ENCODE measurements around the gene SLC30A3. TPM values are rescaled to one million over a fixed set of nuclear protein-coding genes. Genes with fewer than 3 reads are reported as not detected.

The SLC30A3 gene
- total and polyA plus RNA-seq, 10 of the 15 experiments (the other 5 are each of a cell fraction or from before 2014, with no cell fraction given), result 0.23 TPM; not detected in 9

DNA sequence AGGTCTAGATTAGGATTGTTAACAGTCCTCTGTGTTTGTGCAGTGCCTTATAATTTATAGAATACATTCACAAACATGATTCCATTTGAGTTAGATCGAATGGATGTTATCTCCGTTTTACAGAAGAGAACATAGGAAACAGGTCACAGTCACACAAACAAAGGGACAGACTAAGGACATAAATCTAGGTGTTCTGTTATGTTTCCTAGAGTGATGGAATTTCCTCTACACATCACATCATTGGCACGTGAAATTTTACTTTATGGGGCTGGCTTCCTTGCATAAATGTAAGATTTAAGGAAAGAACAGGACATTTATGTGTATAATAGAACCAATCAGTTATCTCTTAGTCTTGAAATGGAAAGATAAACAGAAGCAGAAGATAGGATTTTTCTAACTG lies 25.8 kb upstream of the SLC30A3 start:
- Histone ChIP-seq H3K27me3 (replicated peaks in 1 of 2; ENCODE audit: control insufficient read depth in 2 of 2, insufficient read depth in 2 of 2, low read length in 1 of 2) (no peaks in the 10 kb centered on the region; a peak in 1 of 4 replicates), H3K27ac (ENCODE audit: control insufficient read depth, insufficient read depth) (no peak overlapping the region), H2AFZ (ENCODE audit: control insufficient read depth, low read depth, low read length) (no peak overlapping the region), H3K4me1 (ENCODE audit: control insufficient read depth, insufficient read depth, low read length) (no peaks in the 10 kb centered on the region), H3K9me3 (replicated peaks; ENCODE audit: control insufficient read depth, insufficient read depth, low read length) (no peaks in the 10 kb centered on the region), H3K4me3 (no peak overlapping the region), H3K79me2 (ENCODE audit: control insufficient read depth, insufficient read depth, low read length) (no peaks in the 10 kb centered on the region), H3K9ac (ENCODE audit: control insufficient read depth, insufficient read depth, low read length) (no peak overlapping the region), H3K36me3 (ENCODE audit: control insufficient read depth in 2 of 2, insufficient read depth in 2 of 2, low read length in 1 of 2) (no peaks in the 10 kb centered on the region), H4K20me1 (ENCODE audit: control insufficient read depth, insufficient read depth) (no peaks in the 10 kb centered on the region), H3K4me2 (ENCODE audit: control insufficient read depth, insufficient read depth) (no peak overlapping the region)
- POLR2A ChIA-PET, result no interaction called here
- 0% methylated on average over 3 of the region's 3 CpGs for WGBS (ENCODE audit: insufficient coverage, insufficient replicate concordance, low lambda C conversion rate, missing lambda C conversion rate)
- no TSS peak for BruUV-seq (replicated peaks)
- no peak for DNase-seq (ENCODE audit: low read depth, low spot score)
- RAD21 ChIA-PET (ENCODE audit: unreplicated experiment), result no interaction called here
- intact Hi-C loops (cut with micrococcal nuclease; ENCODE audit: unreplicated experiment) (loop anchor here (10.0 kb wide), 1 partner anchor 114 kb away; no protein-coding TSS in a partner anchor), in situ Hi-C loops (cut with MboI) (no loop called here)
- no peak for FAIRE-seq
- SMC1A ChIA-PET (ENCODE audit: uncharacterized antibody, unreplicated experiment), result interaction anchor here (1.3 kb wide), 1 partner anchor 9 kb away, joined by 3 read pairs; no protein-coding TSS in a partner anchor
- CTCF ChIA-PET, result interaction anchor here (1.2 to 4.8 kb wide), 3 partner anchors 9 to 443 kb away, joined by 4 to 27 read pairs (median 18); no protein-coding TSS in a partner anchor
- ATAC-seq, result no peak
- no peak for TF ChIP-seq ZNF274 (IDR thresholded peaks at IDR 0.05; ENCODE audit: insufficient read depth, insufficient read length)
- TF ChIP-seq, protein P1, sequence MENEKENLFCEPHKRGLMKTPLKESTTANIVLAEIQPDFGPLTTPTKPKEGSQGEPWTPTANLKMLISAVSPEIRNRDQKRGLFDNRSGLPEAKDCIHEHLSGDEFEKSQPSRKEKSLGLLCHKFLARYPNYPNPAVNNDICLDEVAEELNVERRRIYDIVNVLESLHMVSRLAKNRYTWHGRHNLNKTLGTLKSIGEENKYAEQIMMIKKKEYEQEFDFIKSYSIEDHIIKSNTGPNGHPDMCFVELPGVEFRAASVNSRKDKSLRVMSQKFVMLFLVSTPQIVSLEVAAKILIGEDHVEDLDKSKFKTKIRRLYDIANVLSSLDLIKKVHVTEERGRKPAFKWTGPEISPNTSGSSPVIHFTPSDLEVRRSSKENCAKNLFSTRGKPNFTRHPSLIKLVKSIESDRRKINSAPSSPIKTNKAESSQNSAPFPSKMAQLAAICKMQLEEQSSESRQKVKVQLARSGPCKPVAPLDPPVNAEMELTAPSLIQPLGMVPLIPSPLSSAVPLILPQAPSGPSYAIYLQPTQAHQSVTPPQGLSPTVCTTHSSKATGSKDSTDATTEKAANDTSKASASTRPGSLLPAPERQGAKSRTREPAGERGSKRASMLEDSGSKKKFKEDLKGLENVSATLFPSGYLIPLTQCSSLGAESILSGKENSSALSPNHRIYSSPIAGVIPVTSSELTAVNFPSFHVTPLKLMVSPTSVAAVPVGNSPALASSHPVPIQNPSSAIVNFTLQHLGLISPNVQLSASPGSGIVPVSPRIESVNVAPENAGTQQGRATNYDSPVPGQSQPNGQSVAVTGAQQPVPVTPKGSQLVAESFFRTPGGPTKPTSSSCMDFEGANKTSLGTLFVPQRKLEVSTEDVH (IDR thresholded peaks at IDR 0.05; ENCODE audit: low read depth, partially characterized antibody), result no peak
- TF ChIP-seq, protein P2, sequence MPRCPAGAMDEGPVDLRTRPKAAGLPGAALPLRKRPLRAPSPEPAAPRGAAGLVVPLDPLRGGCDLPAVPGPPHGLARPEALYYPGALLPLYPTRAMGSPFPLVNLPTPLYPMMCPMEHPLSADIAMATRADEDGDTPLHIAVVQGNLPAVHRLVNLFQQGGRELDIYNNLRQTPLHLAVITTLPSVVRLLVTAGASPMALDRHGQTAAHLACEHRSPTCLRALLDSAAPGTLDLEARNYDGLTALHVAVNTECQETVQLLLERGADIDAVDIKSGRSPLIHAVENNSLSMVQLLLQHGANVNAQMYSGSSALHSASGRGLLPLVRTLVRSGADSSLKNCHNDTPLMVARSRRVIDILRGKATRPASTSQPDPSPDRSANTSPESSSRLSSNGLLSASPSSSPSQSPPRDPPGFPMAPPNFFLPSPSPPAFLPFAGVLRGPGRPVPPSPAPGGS (IDR thresholded peaks at IDR 0.05; ENCODE audit: borderline replicate concordance, insufficient read depth, low read depth, low read length, poor library complexity, severe bottlenecking), result no peak
- TF ChIP-seq, protein P3, sequence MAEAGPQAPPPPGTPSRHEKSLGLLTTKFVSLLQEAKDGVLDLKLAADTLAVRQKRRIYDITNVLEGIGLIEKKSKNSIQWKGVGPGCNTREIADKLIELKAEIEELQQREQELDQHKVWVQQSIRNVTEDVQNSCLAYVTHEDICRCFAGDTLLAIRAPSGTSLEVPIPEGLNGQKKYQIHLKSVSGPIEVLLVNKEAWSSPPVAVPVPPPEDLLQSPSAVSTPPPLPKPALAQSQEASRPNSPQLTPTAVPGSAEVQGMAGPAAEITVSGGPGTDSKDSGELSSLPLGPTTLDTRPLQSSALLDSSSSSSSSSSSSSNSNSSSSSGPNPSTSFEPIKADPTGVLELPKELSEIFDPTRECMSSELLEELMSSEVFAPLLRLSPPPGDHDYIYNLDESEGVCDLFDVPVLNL (IDR thresholded peaks at IDR 0.05; ENCODE audit: low read depth, low read length), result no peak
- TF ChIP-seq, protein P4, sequence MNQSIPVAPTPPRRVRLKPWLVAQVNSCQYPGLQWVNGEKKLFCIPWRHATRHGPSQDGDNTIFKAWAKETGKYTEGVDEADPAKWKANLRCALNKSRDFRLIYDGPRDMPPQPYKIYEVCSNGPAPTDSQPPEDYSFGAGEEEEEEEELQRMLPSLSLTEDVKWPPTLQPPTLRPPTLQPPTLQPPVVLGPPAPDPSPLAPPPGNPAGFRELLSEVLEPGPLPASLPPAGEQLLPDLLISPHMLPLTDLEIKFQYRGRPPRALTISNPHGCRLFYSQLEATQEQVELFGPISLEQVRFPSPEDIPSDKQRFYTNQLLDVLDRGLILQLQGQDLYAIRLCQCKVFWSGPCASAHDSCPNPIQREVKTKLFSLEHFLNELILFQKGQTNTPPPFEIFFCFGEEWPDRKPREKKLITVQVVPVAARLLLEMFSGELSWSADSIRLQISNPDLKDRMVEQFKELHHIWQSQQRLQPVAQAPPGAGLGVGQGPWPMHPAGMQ (IDR thresholded peaks at IDR 0.05; ENCODE audit: borderline replicate concordance), result no peak
- TF ChIP-seq, protein P5, sequence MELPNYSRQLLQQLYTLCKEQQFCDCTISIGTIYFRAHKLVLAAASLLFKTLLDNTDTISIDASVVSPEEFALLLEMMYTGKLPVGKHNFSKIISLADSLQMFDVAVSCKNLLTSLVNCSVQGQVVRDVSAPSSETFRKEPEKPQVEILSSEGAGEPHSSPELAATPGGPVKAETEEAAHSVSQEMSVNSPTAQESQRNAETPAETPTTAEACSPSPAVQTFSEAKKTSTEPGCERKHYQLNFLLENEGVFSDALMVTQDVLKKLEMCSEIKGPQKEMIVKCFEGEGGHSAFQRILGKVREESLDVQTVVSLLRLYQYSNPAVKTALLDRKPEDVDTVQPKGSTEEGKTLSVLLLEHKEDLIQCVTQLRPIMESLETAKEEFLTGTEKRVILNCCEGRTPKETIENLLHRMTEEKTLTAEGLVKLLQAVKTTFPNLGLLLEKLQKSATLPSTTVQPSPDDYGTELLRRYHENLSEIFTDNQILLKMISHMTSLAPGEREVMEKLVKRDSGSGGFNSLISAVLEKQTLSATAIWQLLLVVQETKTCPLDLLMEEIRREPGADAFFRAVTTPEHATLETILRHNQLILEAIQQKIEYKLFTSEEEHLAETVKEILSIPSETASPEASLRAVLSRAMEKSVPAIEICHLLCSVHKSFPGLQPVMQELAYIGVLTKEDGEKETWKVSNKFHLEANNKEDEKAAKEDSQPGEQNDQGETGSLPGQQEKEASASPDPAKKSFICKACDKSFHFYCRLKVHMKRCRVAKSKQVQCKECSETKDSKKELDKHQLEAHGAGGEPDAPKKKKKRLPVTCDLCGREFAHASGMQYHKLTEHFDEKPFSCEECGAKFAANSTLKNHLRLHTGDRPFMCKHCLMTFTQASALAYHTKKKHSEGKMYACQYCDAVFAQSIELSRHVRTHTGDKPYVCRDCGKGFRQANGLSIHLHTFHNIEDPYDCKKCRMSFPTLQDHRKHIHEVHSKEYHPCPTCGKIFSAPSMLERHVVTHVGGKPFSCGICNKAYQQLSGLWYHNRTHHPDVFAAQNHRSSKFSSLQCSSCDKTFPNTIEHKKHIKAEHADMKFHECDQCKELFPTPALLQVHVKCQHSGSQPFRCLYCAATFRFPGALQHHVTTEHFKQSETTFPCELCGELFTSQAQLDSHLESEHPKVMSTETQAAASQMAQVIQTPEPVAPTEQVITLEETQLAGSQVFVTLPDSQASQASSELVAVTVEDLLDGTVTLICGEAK (IDR thresholded peaks at IDR 0.05; ENCODE audit: borderline replicate concordance), result no peak
- no peak for TF ChIP-seq RAD21 (IDR thresholded peaks at IDR 0.05; ENCODE audit: insufficient read depth, low read depth, low read length)
- TF ChIP-seq, protein P6, sequence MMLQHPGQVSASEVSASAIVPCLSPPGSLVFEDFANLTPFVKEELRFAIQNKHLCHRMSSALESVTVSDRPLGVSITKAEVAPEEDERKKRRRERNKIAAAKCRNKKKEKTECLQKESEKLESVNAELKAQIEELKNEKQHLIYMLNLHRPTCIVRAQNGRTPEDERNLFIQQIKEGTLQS (IDR thresholded peaks at IDR 0.05; ENCODE audit: borderline replicate concordance, extremely low read depth, low read depth, low read length), result no peak
- TF ChIP-seq POU2F2 (IDR thresholded peaks at IDR 0.05; ENCODE audit: borderline replicate concordance, low read depth, low read length), result no peak
- TF ChIP-seq BACH1 (IDR thresholded peaks at IDR 0.05; ENCODE audit: borderline replicate concordance), result no peak
- no peak for TF ChIP-seq ZNF207 (IDR thresholded peaks at IDR 0.05; ENCODE audit: borderline replicate concordance)
- no peak for TF ChIP-seq RCOR1 (conservative IDR thresholded peaks at IDR 0.05; ENCODE audit: low read depth, low read length)

Data from GM12878 (cell line).